NCI-H146 treated with DMSO at 0.1 percent for 48 hours (cell line): ENCODE results near the gene NIM1K.
"Not testable (repeated sequence)": the region's sequence is repeated elsewhere in the genome, so short reads cannot be mapped to it uniquely, and the experiment has no call there.

Experiments used
- DNase-seq: peaks from one replicate; lab custom pipeline; 2025; ENCODE audit not compliant: unreplicated experiment; lab: John Stamatoyannopoulos, UW

NIM1K gene

GRCh38 chr5:43313035-43313853 lies 121.2 kb downstream of the NIM1K start, which contains the start of gene HMGCS1:
TSS of gene HMGCS1 (minus strand) at chr5:43313412. CDS start at chr5:43298965, 14,447 bp downstream.
- DNase-seq, result peak; percentile 99

DNA sequence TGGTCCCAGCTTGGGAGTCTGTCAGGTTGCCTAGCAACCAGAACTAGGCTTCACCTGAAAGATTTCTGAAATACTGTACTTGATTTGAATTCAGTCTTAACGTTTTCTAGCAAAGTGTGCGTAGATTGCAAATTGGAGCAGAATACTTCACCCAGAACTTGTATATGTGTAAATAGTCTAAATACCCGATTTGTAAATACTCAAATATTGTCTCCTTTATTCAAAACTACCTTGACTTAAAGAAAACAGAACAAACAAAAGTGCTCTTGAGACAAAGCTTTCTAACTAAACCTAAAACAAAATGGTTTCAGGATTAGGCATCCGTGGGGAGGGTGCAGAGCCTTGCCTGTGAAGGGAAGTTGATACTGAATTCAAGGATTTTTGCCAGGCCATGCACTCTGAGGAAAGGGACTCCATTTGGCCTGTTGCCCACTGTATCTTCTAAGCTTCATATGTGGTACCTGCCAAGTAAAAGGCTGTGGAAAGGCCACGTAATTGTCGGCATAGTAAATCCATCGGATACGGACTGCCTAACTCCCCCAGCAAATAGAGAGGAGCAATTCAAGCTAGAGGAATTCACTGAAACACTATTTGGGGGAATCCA lies 121.9 kb downstream of the NIM1K start:
- peak; percentile 70 for DNase-seq

GRCh38 chr5:43314724-43315123 lies 122.7 kb downstream of the NIM1K start:
- DNase-seq, result no peak

- DNase-seq, result no peak
These were observed 123.2 kb downstream of the NIM1K start for GRCh38 chr5:43315263-43315662.

GRCh38 chr5:43315682-43316081 lies 123.7 kb downstream of the NIM1K start:
- DNase-seq, result peak; percentile 46

GRCh38 chr5:43316421-43316820 lies 124.4 kb downstream of the NIM1K start:
- no peak for DNase-seq

DNA sequence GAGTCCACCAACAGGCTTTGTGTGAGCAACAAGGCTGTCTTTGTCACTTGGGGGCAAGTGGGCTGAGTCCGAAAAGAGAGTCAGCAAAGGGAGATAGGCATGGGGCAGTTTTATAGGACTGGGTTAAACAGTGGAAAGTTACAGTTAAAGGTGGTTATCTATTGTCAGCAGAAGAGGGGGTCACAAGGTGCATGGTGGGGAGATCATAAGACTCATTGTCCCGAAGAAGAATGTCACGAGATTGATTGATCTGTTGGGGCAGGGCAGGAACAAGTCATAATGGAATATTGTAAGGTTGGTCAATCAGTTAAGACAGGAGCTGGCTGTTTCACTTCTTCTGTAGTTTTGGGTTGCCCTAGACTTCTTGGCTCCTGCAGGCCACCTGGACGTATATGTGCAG lies 128.8 kb downstream of the NIM1K start:
- DNase-seq, result no peak

DNA sequence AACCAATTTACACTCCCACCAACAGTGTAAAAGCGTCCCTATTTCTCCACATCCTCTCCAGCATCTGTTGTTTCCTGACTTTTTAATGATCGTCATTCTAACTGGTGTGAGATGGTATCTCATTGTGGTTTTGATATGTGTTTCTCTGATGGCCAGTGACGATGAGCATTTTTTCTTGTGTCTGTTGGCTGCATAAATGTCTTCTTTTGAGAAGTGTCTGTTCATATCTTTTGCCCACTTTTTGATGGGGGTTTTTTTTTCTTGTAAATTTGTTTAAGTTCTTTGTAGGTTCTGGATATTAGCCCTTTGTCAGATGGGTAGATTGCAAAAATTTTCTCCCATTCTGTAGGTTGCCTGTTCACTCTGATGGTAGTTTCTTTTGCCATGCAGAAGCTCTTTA lies 131.5 kb downstream of the NIM1K start:
- DNase-seq, result not testable (repeated sequence)

- not testable (repeated sequence) for DNase-seq
These were observed 133.6 kb downstream of the NIM1K start for GRCh38 chr5:43325624-43326023.
